HS-27A (cell line): ENCODE results near the gene CAVIN2.
"Not testable (repeated sequence)": the region's sequence is repeated elsewhere in the genome, so short reads cannot be mapped to it uniquely, and the experiment has no call there.

Experiments
- DNase-seq: peaks from one replicate; pipeline ENCODE4 v3.0.0-alpha.2; 2012; ENCODE audit warnings: low read depth, missing footprints

The CAVIN2 gene

GRCh38 chr2:191799526-191799925 lies 47.4 kb downstream of the CAVIN2 start:
- DNase-seq = no peak

GRCh38 chr2:191797942-191798876 lies 48.7 kb downstream of the CAVIN2 start:
- DNase-seq = no peak

- DNase-seq = no peak
Observed at GRCh38 chr2:191797500-191797899, 49.4 kb downstream of the CAVIN2 start.

GRCh38 chr2:191795715-191796114 lies 51.2 kb downstream of the CAVIN2 start:
- DNase-seq = no peak

- no peak for DNase-seq
Observed at GRCh38 chr2:191791953-191792560, 54.8 kb downstream of the CAVIN2 start.

- no peak for DNase-seq
Observed at GRCh38 chr2:191790737-191791136, 56.2 kb downstream of the CAVIN2 start.

GRCh38 chr2:191789796-191790195 lies 57.1 kb downstream of the CAVIN2 start:
- no peak for DNase-seq

- no peak for DNase-seq
Observed at GRCh38 chr2:191786694-191787093, 60.2 kb downstream of the CAVIN2 start.

- not testable (repeated sequence) for DNase-seq
Observed at GRCh38 chr2:191785651-191786050, 61.2 kb downstream of the CAVIN2 start.
